ENCODE results near the gene SLC38A8.

- TF ChIP-seq POLR2A (IDR thresholded peaks at IDR 0.05), result no peak
- TF ChIP-seq CTCF (IDR thresholded peaks at IDR 0.05), result no peak
These were observed 38.2 kb downstream of the SLC38A8 start for GRCh38 chr16:84004442-84004841.

All from lower leg skin (tissue), 3 donors.